RWPE1 (cell line): ENCODE results near the gene KRTAP10-11.
"Not testable (repeated sequence)": the region's sequence is repeated elsewhere in the genome, so short reads cannot be mapped to it uniquely, and the experiment has no call there.

Experiments
- CTCF ChIA-PET: fragments of 350-600 bp; sonication (Branson Sonifier 250); formaldehyde crosslinking; extraction: SDS; loops from one replicate; lab custom pipeline; 2021; lab: Yijun Ruan, JAX
- POLR2A ChIA-PET: fragments of 400-600 bp; formaldehyde crosslinking; extraction: SDS; loops from one replicate; lab custom pipeline; 2020; ENCODE audit warnings: antibody characterized with exemption; ENCODE audit not compliant: low non-redundant PET; lab: Yijun Ruan, JAX
- DNase-seq: peaks from one replicate; pipeline ENCODE4 v3.0.0; 2012; ENCODE audit warnings: low spot score
- H3K27ac ChIP-seq: fragments of 450-650 bp; 2 replicates; pipeline ENCODE4 v1.5.1; 2017
- CTCF ChIP-seq: fragments of 450-650 bp; conservative IDR thresholded peaks from 2 replicates; pipeline ENCODE4 v1.5.1; 2017; ENCODE audit warnings: low read depth, mild to moderate bottlenecking

Gene KRTAP10-11

GRCh38 chr21:44623575-44623974 is 22.6 kb upstream of the KRTAP10-11 start:
- no peak for DNase-seq
- H3K27ac ChIP-seq, result no peak overlapping the region
- ChIA-PET POLR2A (no interaction called here), CTCF (no interaction called here)
- no peak for TF ChIP-seq CTCF

GRCh38 chr21:44625756-44626155 is 20.5 kb upstream of the KRTAP10-11 start:
- DNase-seq, result no peak
- POLR2A ChIA-PET, result no interaction called here
- no peak for TF ChIP-seq CTCF
- CTCF ChIA-PET, result no interaction called here
- H3K27ac ChIP-seq, result no peak overlapping the region

- ChIA-PET POLR2A (no interaction called here), CTCF (no interaction called here)
- TF ChIP-seq CTCF, result no peak
- no peak for DNase-seq
- H3K27ac ChIP-seq, result no peak overlapping the region
These were observed 20.0 kb upstream of the KRTAP10-11 start for GRCh38 chr21:44626262-44626661.

- CTCF ChIA-PET, result interaction anchor here (0.7 kb wide), 1 partner anchor 32 kb away, joined by 4 read pairs; no protein-coding TSS in a partner anchor
- no peak for TF ChIP-seq CTCF
- no peak for DNase-seq
- POLR2A ChIA-PET, result no interaction called here
- H3K27ac ChIP-seq, result no peak within 1 kb of the TSS
These were observed 19.5 kb upstream of the KRTAP10-11 start, which contains the start of gene KRTAP10-9 for GRCh38 chr21:44626673-44627143. KRTAP10-9 (plus strand) TSS chr21:44627093; CDS start chr21:44627172, 79 bp downstream.

GRCh38 chr21:44627181-44627822 is 18.9 kb upstream of the KRTAP10-11 start:
- POLR2A ChIA-PET, DNase-seq, H3K27ac ChIP-seq: not testable (repeated sequence)
- CTCF ChIA-PET, result interaction anchor here (0.7 kb wide), 1 partner anchor 32 kb away, joined by 4 read pairs; no protein-coding TSS in a partner anchor

GRCh38 chr21:44627831-44628233 is 18.4 kb upstream of the KRTAP10-11 start:
- CTCF ChIA-PET, H3K27ac ChIP-seq, POLR2A ChIA-PET, DNase-seq: not testable (repeated sequence)

GRCh38 chr21:44628707-44629391 is 17.4 kb upstream of the KRTAP10-11 start:
- ChIA-PET CTCF (interaction anchor here (0.6 kb wide), 2 partner anchors 54 to 1013 kb away, joined by 3 read pairs; no protein-coding TSS in a partner anchor), POLR2A (no interaction called here)
- H3K27ac ChIP-seq, result no peak overlapping the region
- no peak for DNase-seq
- no peak for TF ChIP-seq CTCF
